Endothelial cell (in vitro differentiated cells): ENCODE measurements around the gene EHMT1. TPM values are rescaled to one million over a fixed set of nuclear protein-coding genes. Genes with fewer than 3 reads are reported as not detected.

Experiments used
- DNase-seq: peaks from one replicate; pipeline ENCODE4 v3.0.0; 2021; ENCODE audit warnings: low spot score
- H3K27ac Mint-ChIP-seq: one replicate; pipeline ENCODE4 v1.8.0; 2021; ENCODE audit warnings: mixed read lengths, inconsistent platforms; ENCODE audit not compliant: unreplicated experiment
- H3K27me3 Mint-ChIP-seq: one replicate; pipeline ENCODE4 v1.8.0; 2021; ENCODE audit warnings: mild to moderate bottlenecking, moderate library complexity, mixed read lengths, inconsistent platforms; ENCODE audit not compliant: unreplicated experiment
- H3K36me3 Mint-ChIP-seq: one replicate; pipeline ENCODE4 v1.8.0; 2021; ENCODE audit warnings: mild to moderate bottlenecking, low read depth, mixed read lengths, inconsistent platforms; ENCODE audit not compliant: unreplicated experiment
- H3K4me1 Mint-ChIP-seq: one replicate; pipeline ENCODE4 v1.8.0; 2021; ENCODE audit warnings: mild to moderate bottlenecking, mixed read lengths, inconsistent platforms; ENCODE audit not compliant: unreplicated experiment
- H3K4me3 Mint-ChIP-seq: one replicate; pipeline ENCODE4 v1.8.0; 2021; ENCODE audit warnings: mild to moderate bottlenecking, mixed read lengths, inconsistent platforms; ENCODE audit not compliant: unreplicated experiment
- H3K9me3 Mint-ChIP-seq: one replicate; pipeline ENCODE4 v1.8.0; 2021; ENCODE audit warnings: mixed read lengths, inconsistent platforms; ENCODE audit not compliant: unreplicated experiment
- CTCF ChIP-seq: fragments of 200-600 bp; sonication (generic); IDR thresholded peaks from one replicate; pipeline ENCODE4 v1.5.0; 2021; ENCODE audit warnings: antibody characterized with exemption; ENCODE audit not compliant: unreplicated experiment
- total RNA-seq: library from RNA; stranded (reverse); fragmentation: NEBNext Ultra II Directional; extraction: Animal tissue kit (Norgen Biotek cat#: 25700); gene quantifications from one replicate; pipeline ENCODE4 v1.2.1, GENCODE V29; 2021; ENCODE audit not compliant: unreplicated experiment

The EHMT1 gene
- total RNA-seq, 1 donor from 2014 or later, result 120 TPM

GRCh38 chr9:137670391-137671195 lies 51.8 kb downstream of the EHMT1 start:
- Mint-ChIP-seq H3K36me3 (peaks cover 20% of the 10 kb centered on the region), H3K27me3 (peaks cover 7% of the 10 kb centered on the region), H3K9me3 (no peaks in the 10 kb centered on the region), H3K4me1 (peaks cover 49% of the 10 kb centered on the region), H3K27ac (no peak overlapping the region), H3K4me3 (no peak overlapping the region)
- no peak for DNase-seq
- TF ChIP-seq CTCF, result no peak

- no peak overlapping the region for H3K27ac Mint-ChIP-seq
- H3K36me3 Mint-ChIP-seq, result peaks cover 20% of the 10 kb centered on the region
- peaks cover 43% of the 10 kb centered on the region for H3K4me1 Mint-ChIP-seq
Measured at GRCh38 chr9:137671196-137671538, 52.4 kb downstream of the EHMT1 start.

GRCh38 chr9:137671721-137672120 lies 52.9 kb downstream of the EHMT1 start:
- H3K27ac Mint-ChIP-seq, result peak overlapping the region; percentile 31
- peaks cover 7% of the 10 kb centered on the region for H3K27me3 Mint-ChIP-seq

More at GRCh38 chr9:137671196-137671538, 52.4 kb downstream of the EHMT1 start:
- Mint-ChIP-seq H3K9me3 (no peaks in the 10 kb centered on the region), H3K27me3 (peaks cover 7% of the 10 kb centered on the region), H3K4me3 (no peak overlapping the region)
- no peak for TF ChIP-seq CTCF
- no peak for DNase-seq

GRCh38 chr9:137672907-137673791 lies 54.3 kb downstream of the EHMT1 start:
- DNase-seq, result no peak
- TF ChIP-seq CTCF, result peak; percentile 84
- H3K36me3 Mint-ChIP-seq, result peaks cover 17% of the 10 kb centered on the region
- H3K27ac Mint-ChIP-seq, result peak overlapping the region; percentile 10
- peaks cover 27% of the 10 kb centered on the region for H3K4me1 Mint-ChIP-seq
- H3K9me3 Mint-ChIP-seq, result no peaks in the 10 kb centered on the region
- no peak overlapping the region for H3K4me3 Mint-ChIP-seq
- H3K27me3 Mint-ChIP-seq, result peaks cover 7% of the 10 kb centered on the region

More at GRCh38 chr9:137671721-137672120, 52.9 kb downstream of the EHMT1 start:
- DNase-seq, result no peak
- Mint-ChIP-seq H3K36me3 (peaks cover 20% of the 10 kb centered on the region), H3K9me3 (no peaks in the 10 kb centered on the region), H3K4me3 (no peak overlapping the region), H3K4me1 (peaks cover 38% of the 10 kb centered on the region)
- no peak for TF ChIP-seq CTCF
